PC-9 (cell line): ENCODE data around the gene EML1.

Source experiments
- CTCF ChIP-seq: fragments of 200-600 bp; sonication (generic); conservative IDR thresholded peaks from 2 replicates; pipeline ENCODE4 v1.6.1; 2017; ENCODE audit warnings: mixed run types, antibody characterized with exemption, mild to moderate bottlenecking, moderate library complexity
- EZH2 ChIP-seq: fragments of 200-600 bp; sonication (generic); IDR thresholded peaks from 2 replicates; pipeline ENCODE4 v1.8.0; 2017; ENCODE audit warnings: antibody characterized with exemption, low read depth

- TF ChIP-seq CTCF (no peak), EZH2 (no peak)
Measured at GRCh38 chr14:99918781-99919180, 125.6 kb downstream of the EML1 start.
